Measurements from ENCODE around the gene ST6GALNAC3. TPM values are rescaled to one million over a fixed set of nuclear protein-coding genes. Genes with fewer than 3 reads are reported as not detected.

ST6GALNAC3 gene
- polyA plus RNA-seq, 2 donors = 0.27 to 0.29 TPM

GRCh38 chr1:76554283-76554682 lies 479.7 kb downstream of the ST6GALNAC3 start:
- Histone ChIP-seq H3K9me3 (ENCODE audit: control insufficient read depth in 2 of 2, insufficient read depth in 1 of 2, low read depth in 1 of 2, low read length in 1 of 2) (peaks cover 0 to 2% of the 10 kb centered on the region in 2 donors), H3K27me3 (ENCODE audit: control insufficient read depth in 1 of 2, insufficient read depth in 2 of 2, low read length in 2 of 2) (no peaks in the 10 kb centered on the region), H3K4me1 (ENCODE audit: control insufficient read depth in 2 of 2, insufficient read depth in 2 of 2, low read length in 1 of 2) (no peaks in the 10 kb centered on the region), H3K27ac (ENCODE audit: low read depth in 2 of 2, low read length in 1 of 2) (no peak overlapping the region), H3K36me3 (ENCODE audit: control insufficient read depth in 2 of 2, insufficient read depth in 2 of 2, low read length in 1 of 2) (no peaks in the 10 kb centered on the region), H3K4me3 (ENCODE audit: low read depth in 1 of 2, low read length in 2 of 2) (no peak overlapping the region)
- 84 to 95% methylated on average over 1 of the region's 1 CpG for WGBS, 2 donors

- no peaks in the 10 kb centered on the region for H3K27me3 ChIP-seq (ENCODE audit: control insufficient read depth in 1 of 2, insufficient read depth in 2 of 2, low read length in 2 of 2)
- H3K36me3 ChIP-seq (ENCODE audit: control insufficient read depth in 2 of 2, insufficient read depth in 2 of 2, low read length in 1 of 2) = no peaks in the 10 kb centered on the region
- 71 to 78% methylated on average over 2 of the region's 2 CpGs for WGBS, 2 donors
- H3K9me3 ChIP-seq (ENCODE audit: control insufficient read depth in 2 of 2, insufficient read depth in 1 of 2, low read depth in 1 of 2, low read length in 1 of 2) = no peaks in the 10 kb centered on the region
- H3K27ac ChIP-seq (ENCODE audit: low read depth in 2 of 2, low read length in 1 of 2) = no peak overlapping the region
- H3K4me3 ChIP-seq (ENCODE audit: low read depth in 1 of 2, low read length in 2 of 2) = no peak overlapping the region
- H3K4me1 ChIP-seq (ENCODE audit: control insufficient read depth in 2 of 2, insufficient read depth in 2 of 2, low read length in 1 of 2) = no peaks in the 10 kb centered on the region
Observed at GRCh38 chr1:76562292-76562691, 487.7 kb downstream of the ST6GALNAC3 start.

- WGBS, 2 donors = 57 to 67% methylated on average over 6 of the region's 6 CpGs
- Histone ChIP-seq H3K4me1 (ENCODE audit: control insufficient read depth in 2 of 2, insufficient read depth in 2 of 2, low read length in 1 of 2) (no peaks in the 10 kb centered on the region), H3K9me3 (ENCODE audit: control insufficient read depth in 2 of 2, insufficient read depth in 1 of 2, low read depth in 1 of 2, low read length in 1 of 2) (no peaks in the 10 kb centered on the region), H3K4me3 (ENCODE audit: low read depth in 1 of 2, low read length in 2 of 2) (no peak overlapping the region), H3K27me3 (ENCODE audit: control insufficient read depth in 1 of 2, insufficient read depth in 2 of 2, low read length in 2 of 2) (no peaks in the 10 kb centered on the region), H3K36me3 (ENCODE audit: control insufficient read depth in 2 of 2, insufficient read depth in 2 of 2, low read length in 1 of 2) (no peaks in the 10 kb centered on the region), H3K27ac (ENCODE audit: low read depth in 2 of 2, low read length in 1 of 2) (no peak overlapping the region)
Observed at GRCh38 chr1:76568573-76569238, 494.2 kb downstream of the ST6GALNAC3 start.

GRCh38 chr1:76571248-76571647 lies 496.7 kb downstream of the ST6GALNAC3 start:
- no peaks in the 10 kb centered on the region for H3K36me3 ChIP-seq (ENCODE audit: control insufficient read depth in 2 of 2, insufficient read depth in 2 of 2, low read length in 1 of 2)
- H3K27me3 ChIP-seq (ENCODE audit: control insufficient read depth in 1 of 2, insufficient read depth in 2 of 2, low read length in 2 of 2) = no peaks in the 10 kb centered on the region
- no peak overlapping the region for H3K27ac ChIP-seq (ENCODE audit: low read depth in 2 of 2, low read length in 1 of 2)
- no peak overlapping the region for H3K4me3 ChIP-seq (ENCODE audit: low read depth in 1 of 2, low read length in 2 of 2)
- 89 to 92% methylated on average over 2 of the region's 2 CpGs for WGBS, 2 donors
- H3K9me3 ChIP-seq (ENCODE audit: control insufficient read depth in 2 of 2, insufficient read depth in 1 of 2, low read depth in 1 of 2, low read length in 1 of 2) = no peaks in the 10 kb centered on the region
- H3K4me1 ChIP-seq (ENCODE audit: control insufficient read depth in 2 of 2, insufficient read depth in 2 of 2, low read length in 1 of 2) = no peaks in the 10 kb centered on the region

GRCh38 chr1:76572229-76572628 lies 497.7 kb downstream of the ST6GALNAC3 start:
- H3K4me1 ChIP-seq (ENCODE audit: control insufficient read depth in 2 of 2, insufficient read depth in 2 of 2, low read length in 1 of 2) = no peaks in the 10 kb centered on the region
- H3K9me3 ChIP-seq (ENCODE audit: control insufficient read depth in 2 of 2, insufficient read depth in 1 of 2, low read depth in 1 of 2, low read length in 1 of 2) = no peaks in the 10 kb centered on the region
- no peak overlapping the region for H3K27ac ChIP-seq (ENCODE audit: low read depth in 2 of 2, low read length in 1 of 2)
- no peaks in the 10 kb centered on the region for H3K36me3 ChIP-seq (ENCODE audit: control insufficient read depth in 2 of 2, insufficient read depth in 2 of 2, low read length in 1 of 2)
- no peaks in the 10 kb centered on the region for H3K27me3 ChIP-seq (ENCODE audit: control insufficient read depth in 1 of 2, insufficient read depth in 2 of 2, low read length in 2 of 2)
- no peak overlapping the region for H3K4me3 ChIP-seq (ENCODE audit: low read depth in 1 of 2, low read length in 2 of 2)

- Histone ChIP-seq H3K4me1 (ENCODE audit: control insufficient read depth in 2 of 2, insufficient read depth in 2 of 2, low read length in 1 of 2) (no peaks in the 10 kb centered on the region), H3K4me3 (ENCODE audit: low read depth in 1 of 2, low read length in 2 of 2) (no peak overlapping the region), H3K9me3 (ENCODE audit: control insufficient read depth in 2 of 2, insufficient read depth in 1 of 2, low read depth in 1 of 2, low read length in 1 of 2) (no peaks in the 10 kb centered on the region), H3K27me3 (ENCODE audit: control insufficient read depth in 1 of 2, insufficient read depth in 2 of 2, low read length in 2 of 2) (no peaks in the 10 kb centered on the region), H3K27ac (ENCODE audit: low read depth in 2 of 2, low read length in 1 of 2) (no peak overlapping the region), H3K36me3 (ENCODE audit: control insufficient read depth in 2 of 2, insufficient read depth in 2 of 2, low read length in 1 of 2) (no peaks in the 10 kb centered on the region)
- 60 to 72% methylated on average over 3 of the region's 3 CpGs for WGBS, 2 donors
Observed at GRCh38 chr1:76576876-76577524, 502.5 kb downstream of the ST6GALNAC3 start.

GRCh38 chr1:76577525-76578185 lies 503.1 kb downstream of the ST6GALNAC3 start:
- WGBS, 2 donors = 57 to 66% methylated on average over 3 of the region's 3 CpGs
- no peak overlapping the region for H3K4me3 ChIP-seq (ENCODE audit: low read depth in 1 of 2, low read length in 2 of 2)
- no peaks in the 10 kb centered on the region for H3K9me3 ChIP-seq (ENCODE audit: control insufficient read depth in 2 of 2, insufficient read depth in 1 of 2, low read depth in 1 of 2, low read length in 1 of 2)
- no peaks in the 10 kb centered on the region for H3K4me1 ChIP-seq (ENCODE audit: control insufficient read depth in 2 of 2, insufficient read depth in 2 of 2, low read length in 1 of 2)
- H3K27ac ChIP-seq (ENCODE audit: low read depth in 2 of 2, low read length in 1 of 2) = no peak overlapping the region
- no peaks in the 10 kb centered on the region for H3K27me3 ChIP-seq (ENCODE audit: control insufficient read depth in 1 of 2, insufficient read depth in 2 of 2, low read length in 2 of 2)
- no peaks in the 10 kb centered on the region for H3K36me3 ChIP-seq (ENCODE audit: control insufficient read depth in 2 of 2, insufficient read depth in 2 of 2, low read length in 1 of 2)

GRCh38 chr1:76580206-76580605 lies 505.7 kb downstream of the ST6GALNAC3 start:
- H3K9me3 ChIP-seq (ENCODE audit: control insufficient read depth in 2 of 2, insufficient read depth in 1 of 2, low read depth in 1 of 2, low read length in 1 of 2) = no peaks in the 10 kb centered on the region
- H3K27me3 ChIP-seq (ENCODE audit: control insufficient read depth in 1 of 2, insufficient read depth in 2 of 2, low read length in 2 of 2) = no peaks in the 10 kb centered on the region
- no peak overlapping the region for H3K4me3 ChIP-seq (ENCODE audit: low read depth in 1 of 2, low read length in 2 of 2)
- WGBS, 2 donors = 88 to 91% methylated on average over 2 of the region's 2 CpGs
- H3K4me1 ChIP-seq (ENCODE audit: control insufficient read depth in 2 of 2, insufficient read depth in 2 of 2, low read length in 1 of 2) = no peaks in the 10 kb centered on the region
- no peaks in the 10 kb centered on the region for H3K36me3 ChIP-seq (ENCODE audit: control insufficient read depth in 2 of 2, insufficient read depth in 2 of 2, low read length in 1 of 2)
- no peak overlapping the region for H3K27ac ChIP-seq (ENCODE audit: low read depth in 2 of 2, low read length in 1 of 2)

GRCh38 chr1:76581712-76582111 lies 507.2 kb downstream of the ST6GALNAC3 start:
- Histone ChIP-seq H3K4me3 (ENCODE audit: low read depth in 1 of 2, low read length in 2 of 2) (no peak overlapping the region), H3K27ac (ENCODE audit: low read depth in 2 of 2, low read length in 1 of 2) (no peak overlapping the region), H3K9me3 (ENCODE audit: control insufficient read depth in 2 of 2, insufficient read depth in 1 of 2, low read depth in 1 of 2, low read length in 1 of 2) (no peaks in the 10 kb centered on the region), H3K4me1 (ENCODE audit: control insufficient read depth in 2 of 2, insufficient read depth in 2 of 2, low read length in 1 of 2) (no peaks in the 10 kb centered on the region), H3K27me3 (ENCODE audit: control insufficient read depth in 1 of 2, insufficient read depth in 2 of 2, low read length in 2 of 2) (no peaks in the 10 kb centered on the region), H3K36me3 (ENCODE audit: control insufficient read depth in 2 of 2, insufficient read depth in 2 of 2, low read length in 1 of 2) (no peaks in the 10 kb centered on the region)
- WGBS, 2 donors = 80 to 94% methylated on average over 2 of the region's 2 CpGs

Data from esophagus (tissue), 2 donors.